SU-DHL-6 (cell line): Measurements from ENCODE around the gene NT5C2.

Source experiments
- EZH2phosphoT487 ChIP-seq: fragments of 200-600 bp; sonication (generic), shearing (Covaris generic); conservative IDR thresholded peaks from 2 replicates; pipeline ENCODE4 v1.6.1; 2018; ENCODE audit warnings: mild to moderate bottlenecking, antibody characterized with exemption, low read length, moderate library complexity, mixed read lengths
- TF ChIP-seq, protein P1 (sequence below): fragments of 200-600 bp; sonication (generic); IDR thresholded peaks from one replicate; pipeline ENCODE4 v1.5.1; 2017; ENCODE audit warnings: antibody characterized with exemption, mild to moderate bottlenecking, low read length, moderate library complexity; ENCODE audit not compliant: insufficient read depth, poor library complexity, severe bottlenecking

DNA sequence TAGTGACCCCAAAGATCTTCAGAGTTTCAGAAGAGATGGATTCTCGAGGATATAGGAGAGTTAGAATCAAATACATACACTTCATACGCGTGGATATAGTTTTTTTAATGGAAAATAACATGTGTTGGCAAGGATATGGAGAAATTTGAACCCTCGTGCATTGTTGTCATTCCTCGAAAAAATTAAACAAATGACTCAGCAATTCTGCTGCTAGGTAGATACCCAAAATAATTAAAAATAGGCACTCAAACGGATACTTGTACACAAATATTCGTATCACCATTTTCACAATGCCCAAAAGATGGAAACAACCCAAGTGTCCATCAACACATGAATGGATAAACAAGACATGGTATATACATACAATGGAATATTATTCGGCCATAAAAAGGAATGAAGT lies 5.6 kb upstream of the NT5C2 start:
- TF ChIP-seq, protein P1, sequence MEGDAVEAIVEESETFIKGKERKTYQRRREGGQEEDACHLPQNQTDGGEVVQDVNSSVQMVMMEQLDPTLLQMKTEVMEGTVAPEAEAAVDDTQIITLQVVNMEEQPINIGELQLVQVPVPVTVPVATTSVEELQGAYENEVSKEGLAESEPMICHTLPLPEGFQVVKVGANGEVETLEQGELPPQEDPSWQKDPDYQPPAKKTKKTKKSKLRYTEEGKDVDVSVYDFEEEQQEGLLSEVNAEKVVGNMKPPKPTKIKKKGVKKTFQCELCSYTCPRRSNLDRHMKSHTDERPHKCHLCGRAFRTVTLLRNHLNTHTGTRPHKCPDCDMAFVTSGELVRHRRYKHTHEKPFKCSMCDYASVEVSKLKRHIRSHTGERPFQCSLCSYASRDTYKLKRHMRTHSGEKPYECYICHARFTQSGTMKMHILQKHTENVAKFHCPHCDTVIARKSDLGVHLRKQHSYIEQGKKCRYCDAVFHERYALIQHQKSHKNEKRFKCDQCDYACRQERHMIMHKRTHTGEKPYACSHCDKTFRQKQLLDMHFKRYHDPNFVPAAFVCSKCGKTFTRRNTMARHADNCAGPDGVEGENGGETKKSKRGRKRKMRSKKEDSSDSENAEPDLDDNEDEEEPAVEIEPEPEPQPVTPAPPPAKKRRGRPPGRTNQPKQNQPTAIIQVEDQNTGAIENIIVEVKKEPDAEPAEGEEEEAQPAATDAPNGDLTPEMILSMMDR: no peak
- no peak for TF ChIP-seq EZH2phosphoT487
